HG02885 (cell line): ENCODE data around the gene OSBP2.

Experiments used
- ATAC-seq: cut with Tn5 transposase; IDR thresholded peaks from one replicate; pipeline ENCODE4 v1.9.1; 2021; ENCODE audit warnings: mild to moderate bottlenecking; ENCODE audit not compliant: unreplicated experiment, poor library complexity

The OSBP2 gene

DNA sequence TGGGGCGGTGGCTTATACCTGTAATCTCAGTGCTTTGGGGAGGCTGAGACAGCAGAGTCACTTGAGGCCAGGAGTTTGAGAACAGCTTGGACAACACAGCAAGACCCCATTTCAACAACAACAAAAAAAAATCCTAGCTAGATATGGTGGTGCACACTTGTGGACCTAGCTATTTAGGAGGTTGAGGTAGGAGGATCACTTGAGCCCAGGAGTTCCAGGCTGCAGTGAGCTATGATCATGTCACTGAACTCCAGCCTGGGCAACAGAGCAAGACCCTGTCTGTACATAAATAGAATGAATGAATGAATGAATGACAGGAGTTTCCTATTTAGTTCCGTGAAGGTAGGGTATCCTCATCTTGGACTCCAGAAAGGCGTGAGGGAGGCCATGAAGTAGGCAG, 107.0 kb downstream of the OSBP2 start:
- no peak for ATAC-seq

GRCh38 chr22:30802202-30803166, 107.8 kb downstream of the OSBP2 start:
- no peak for ATAC-seq

- no peak for ATAC-seq
These were observed 109.0 kb downstream of the OSBP2 start for GRCh38 chr22:30803679-30804078.

DNA sequence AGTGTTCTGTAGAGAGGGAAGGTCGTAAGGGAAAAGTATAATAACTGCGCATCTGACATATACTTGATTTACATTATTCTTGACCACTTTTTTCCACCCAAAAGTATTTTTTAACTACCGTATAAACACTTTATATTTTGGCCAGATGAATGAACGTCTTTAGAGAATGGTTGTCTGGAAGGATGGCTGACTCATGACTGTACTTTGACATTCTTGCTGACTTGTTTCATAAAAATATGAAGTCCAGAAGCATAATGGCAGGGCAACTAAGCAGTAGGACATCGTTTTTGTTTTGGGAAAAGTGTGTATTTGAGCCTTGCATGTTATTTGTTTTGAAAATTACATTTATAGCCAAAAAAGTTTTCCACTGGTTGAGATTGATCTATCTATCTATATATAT, 110.0 kb downstream of the OSBP2 start:
- no peak for ATAC-seq

DNA sequence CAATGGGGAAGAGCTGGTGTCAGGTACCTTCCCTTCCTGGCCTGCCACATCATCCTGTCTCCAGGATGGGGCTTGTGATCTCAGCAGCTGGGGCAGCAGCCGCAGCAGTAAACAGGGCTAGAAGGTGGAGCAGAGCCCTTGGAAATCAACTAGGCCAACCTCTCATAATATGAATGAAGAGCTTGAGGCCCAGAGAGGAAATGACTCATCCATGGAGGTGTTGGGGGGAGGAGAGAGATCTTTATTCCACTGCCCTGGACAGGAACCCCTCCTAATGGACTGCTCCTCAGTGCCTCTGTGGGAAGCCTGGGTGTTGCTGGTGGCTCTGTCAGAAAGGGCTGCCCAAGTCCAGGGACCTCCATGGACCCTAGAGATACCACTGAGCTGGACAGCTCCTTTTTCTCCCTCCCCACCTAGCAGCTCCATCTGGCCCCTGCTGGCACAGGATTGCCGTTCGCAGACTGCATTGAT, 111.8 kb downstream of the OSBP2 start:
- no peak for ATAC-seq

GRCh38 chr22:30809086-30809485, 114.4 kb downstream of the OSBP2 start:
- no peak for ATAC-seq

GRCh38 chr22:30810105-30810504, 115.4 kb downstream of the OSBP2 start:
- ATAC-seq, result no peak

DNA sequence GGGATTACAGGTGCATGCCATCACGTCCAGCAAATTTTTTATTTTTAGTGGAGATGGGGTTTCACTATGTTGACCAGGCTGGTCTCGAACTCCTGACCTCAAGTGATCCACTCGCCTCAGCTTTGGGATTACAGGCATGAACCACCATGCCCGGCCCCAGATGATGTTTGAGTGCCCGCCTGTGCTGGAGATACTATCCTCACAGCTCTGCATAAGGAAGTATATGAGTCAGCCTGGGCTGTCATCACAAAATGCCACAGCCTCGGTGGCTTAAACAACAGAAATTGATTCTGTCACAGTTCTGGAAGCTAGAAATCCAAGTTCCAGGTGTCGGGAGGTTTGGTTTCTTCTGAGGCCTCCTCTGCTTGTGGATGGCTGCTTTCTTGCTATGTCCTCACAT, 119.3 kb downstream of the OSBP2 start:
- no peak for ATAC-seq

- no peak for ATAC-seq
These were observed 121.7 kb downstream of the OSBP2 start for GRCh38 chr22:30816413-30816812.

GRCh38 chr22:30821381-30821780, 126.7 kb downstream of the OSBP2 start:
- no peak for ATAC-seq

DNA sequence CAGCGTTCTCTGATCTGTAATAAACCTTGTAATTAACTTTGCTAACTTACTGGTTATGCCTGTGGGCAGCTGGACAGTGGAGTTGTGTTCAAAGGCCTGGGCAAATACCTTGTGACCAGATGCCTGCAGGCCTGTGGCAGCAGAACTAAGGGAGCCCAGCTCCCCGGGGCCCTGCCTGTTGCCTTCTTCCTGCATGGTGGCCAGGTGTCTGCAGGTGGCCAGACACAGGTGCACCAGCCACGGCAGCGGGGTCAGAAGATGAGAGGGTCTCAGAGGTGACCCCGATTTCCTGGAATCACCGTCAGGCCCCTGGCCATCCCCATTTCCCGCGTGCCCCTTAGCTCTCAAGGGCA, 127.2 kb downstream of the OSBP2 start:
- no peak for ATAC-seq

GRCh38 chr22:30822216-30823014, 127.7 kb downstream of the OSBP2 start:
- ATAC-seq, result no peak

DNA sequence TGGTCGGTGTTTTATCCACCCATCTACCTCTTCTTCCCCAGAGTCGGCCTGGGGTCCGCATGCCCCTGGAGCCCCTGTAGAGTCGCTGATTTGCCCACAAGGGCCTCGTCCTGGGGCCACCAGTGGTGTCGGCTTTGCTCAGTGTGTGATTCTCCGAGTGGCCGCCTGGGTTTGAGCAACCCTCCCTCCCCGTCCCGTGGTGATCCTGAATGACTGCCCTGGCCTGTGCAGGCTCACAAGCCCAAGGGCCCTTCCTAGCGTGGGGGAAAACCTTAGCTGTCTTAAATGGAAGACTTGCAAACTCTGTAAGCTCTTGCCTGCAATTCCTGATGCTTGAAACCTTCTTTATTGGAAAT, 128.3 kb downstream of the OSBP2 start:
- no peak for ATAC-seq

DNA sequence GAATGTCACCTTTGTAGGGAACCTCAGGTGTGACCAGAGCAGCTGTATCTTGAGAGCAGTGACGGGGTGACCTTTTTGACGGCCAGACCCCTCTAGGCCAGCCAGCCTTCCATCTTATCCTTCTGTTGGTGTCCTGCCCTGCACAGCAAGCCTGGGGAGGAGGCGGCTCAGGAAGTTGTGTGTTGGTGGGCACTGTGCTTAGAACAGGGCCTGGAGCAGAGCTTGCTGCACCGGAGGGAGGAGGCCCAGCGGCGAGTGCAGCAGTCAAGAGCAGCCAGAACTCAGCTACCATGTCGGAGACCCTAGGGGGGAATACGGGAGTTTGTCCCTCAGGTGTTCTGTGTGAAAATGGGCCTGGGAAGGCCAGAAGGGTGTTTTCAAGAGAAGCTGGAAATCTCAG, 129.4 kb downstream of the OSBP2 start:
- ATAC-seq, result no peak

- no peak for ATAC-seq
These were observed 130.0 kb downstream of the OSBP2 start for GRCh38 chr22:30824711-30825110.

DNA sequence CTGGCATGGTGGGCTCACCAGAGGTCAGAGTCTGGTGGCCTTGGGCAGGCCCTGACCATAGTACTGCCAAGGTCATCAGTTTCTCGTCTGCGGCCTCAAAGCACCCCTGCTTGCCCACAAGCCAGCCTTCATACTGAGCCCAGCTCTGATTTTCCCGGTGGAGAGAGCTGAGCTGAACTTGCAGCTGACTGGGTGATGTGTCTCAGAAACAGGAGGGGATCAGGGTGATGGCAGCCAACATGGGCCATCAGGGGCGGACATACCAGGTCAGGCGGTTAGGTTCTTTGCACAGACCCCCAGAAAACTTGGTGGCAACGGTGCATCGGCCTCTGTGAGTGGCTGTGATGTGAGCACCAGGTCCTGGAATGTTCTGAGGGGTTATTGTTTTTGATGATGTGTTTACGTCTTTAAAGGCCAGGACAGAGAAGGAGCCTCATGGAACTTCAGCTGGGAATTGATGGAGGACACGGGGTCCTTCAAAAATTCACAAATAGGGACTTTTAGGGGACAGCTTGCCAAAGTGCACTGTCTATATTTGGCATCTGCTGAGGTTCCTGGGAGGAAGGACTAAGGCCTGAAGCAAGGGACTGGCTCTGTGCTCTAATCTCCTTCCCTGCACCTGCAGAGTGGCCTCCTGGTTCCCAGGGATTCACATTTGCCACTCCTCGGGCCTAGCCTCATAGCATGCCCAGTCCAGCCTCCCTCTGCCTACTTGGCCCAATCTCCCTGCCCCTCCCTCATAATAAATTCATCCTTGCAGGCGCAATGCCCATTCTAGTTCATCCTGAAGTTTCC, 131.2 kb downstream of the OSBP2 start:
- no peak for ATAC-seq

DNA sequence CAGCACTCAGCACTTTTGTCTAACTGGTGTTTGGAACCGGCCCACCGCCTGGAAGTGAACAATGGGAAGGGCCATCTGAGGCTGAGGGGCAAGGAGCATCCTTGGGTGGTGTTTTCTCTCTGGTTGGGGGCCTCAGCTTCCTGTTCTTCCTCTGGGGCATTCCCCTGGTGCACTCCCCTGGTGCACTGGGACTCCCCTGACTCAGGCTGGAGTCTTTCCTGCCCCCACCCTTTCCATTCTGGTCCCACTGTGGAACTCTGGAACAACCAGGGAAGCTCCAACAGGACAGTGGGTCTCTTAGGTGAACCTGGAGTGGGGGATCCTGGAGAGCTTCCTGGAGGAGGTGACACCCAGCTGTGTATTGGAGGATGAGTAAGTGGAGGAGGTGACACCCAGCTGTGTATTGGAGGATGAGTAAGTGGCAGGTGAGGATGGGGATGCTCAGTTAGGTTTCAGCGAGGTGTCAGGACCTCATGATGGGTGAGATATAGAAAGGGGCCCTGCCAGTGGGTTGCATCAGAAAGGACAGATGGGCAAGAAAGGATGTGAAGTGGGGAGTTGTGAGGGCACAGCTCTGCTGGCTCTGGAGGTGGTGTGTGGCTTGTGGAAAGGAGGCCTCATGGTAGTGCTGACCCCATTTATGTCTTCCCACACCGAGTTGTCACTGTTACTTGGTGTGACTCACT, 132.1 kb downstream of the OSBP2 start:
- no peak for ATAC-seq

DNA sequence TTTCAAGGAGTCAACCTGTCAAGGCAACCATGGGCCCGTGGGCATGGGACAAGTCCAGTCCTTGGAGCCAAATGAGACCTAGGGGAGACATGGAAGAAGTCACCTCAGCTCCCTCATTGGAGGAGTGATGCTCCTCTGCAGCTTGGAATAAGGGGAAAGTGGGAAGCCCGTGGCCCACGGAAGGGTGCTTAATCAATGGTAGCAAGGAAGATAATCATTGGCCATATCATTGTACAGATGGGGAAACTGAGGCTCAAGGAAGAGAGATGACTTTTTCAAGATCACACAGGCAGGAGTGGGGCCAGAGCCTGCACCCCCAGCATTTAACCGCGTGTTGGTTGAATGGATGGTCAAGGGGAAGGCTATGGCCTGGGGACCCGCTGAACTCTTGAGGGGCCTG, 133.0 kb downstream of the OSBP2 start:
- no peak for ATAC-seq

- ATAC-seq, result no peak
These were observed 133.8 kb downstream of the OSBP2 start for GRCh38 chr22:30828187-30829155.
